GM12865 (cell line): ENCODE results near the gene OTOR.

ENCODE experiments used
- DNase-seq: peaks from one replicate; pipeline ENCODE4 v3.0.0; 2010; ENCODE audit warnings: low read depth
- H3K4me3 ChIP-seq: 2 replicates; pipeline ENCODE4 v1.5.1; 2011; ENCODE audit warnings: mild to moderate bottlenecking, low read depth, low read length, control low read depth
- TF ChIP-seq, protein P1 (sequence below): IDR thresholded peaks from 2 replicates; pipeline ENCODE4 v1.5.1; 2011; ENCODE audit warnings: low read length, control low read depth, low read depth, inconsistent platforms; ENCODE audit not compliant: insufficient read depth; ENCODE audit errors: missing control alignments

The OTOR gene, protein sequence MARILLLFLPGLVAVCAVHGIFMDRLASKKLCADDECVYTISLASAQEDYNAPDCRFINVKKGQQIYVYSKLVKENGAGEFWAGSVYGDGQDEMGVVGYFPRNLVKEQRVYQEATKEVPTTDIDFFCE

DNA sequence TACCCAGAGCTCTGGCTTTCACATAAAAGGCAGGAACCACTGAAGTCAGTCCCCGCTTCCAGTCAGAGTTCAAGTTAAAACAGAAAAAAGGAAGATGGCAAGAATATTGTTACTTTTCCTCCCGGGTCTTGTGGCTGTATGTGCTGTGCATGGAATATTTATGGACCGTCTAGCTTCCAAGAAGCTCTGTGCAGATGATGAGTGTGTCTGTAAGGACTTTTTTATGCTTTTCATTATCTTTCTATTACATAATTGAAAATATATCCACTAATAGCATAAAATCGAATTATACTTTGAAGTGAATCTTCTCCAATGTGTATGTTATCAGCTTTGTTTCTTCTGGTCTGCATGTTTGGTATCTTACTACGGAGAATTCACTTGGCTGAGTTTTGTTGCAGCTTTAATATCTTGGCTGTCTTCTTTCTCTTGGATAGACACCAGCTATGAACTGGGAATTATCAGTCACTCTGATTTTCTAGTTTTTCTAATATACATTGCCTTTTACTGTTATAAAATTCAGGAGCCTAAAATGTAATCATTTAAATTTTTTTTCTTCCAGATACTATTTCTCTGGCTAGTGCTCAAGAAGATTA is at the start of gene OTOR:
Gene OTOR, plus strand, starts transcription at position 51 of the 593 bp plus-strand sequence. Its CDS starts 44 bp downstream, at position 95.
- TF ChIP-seq, protein P1, sequence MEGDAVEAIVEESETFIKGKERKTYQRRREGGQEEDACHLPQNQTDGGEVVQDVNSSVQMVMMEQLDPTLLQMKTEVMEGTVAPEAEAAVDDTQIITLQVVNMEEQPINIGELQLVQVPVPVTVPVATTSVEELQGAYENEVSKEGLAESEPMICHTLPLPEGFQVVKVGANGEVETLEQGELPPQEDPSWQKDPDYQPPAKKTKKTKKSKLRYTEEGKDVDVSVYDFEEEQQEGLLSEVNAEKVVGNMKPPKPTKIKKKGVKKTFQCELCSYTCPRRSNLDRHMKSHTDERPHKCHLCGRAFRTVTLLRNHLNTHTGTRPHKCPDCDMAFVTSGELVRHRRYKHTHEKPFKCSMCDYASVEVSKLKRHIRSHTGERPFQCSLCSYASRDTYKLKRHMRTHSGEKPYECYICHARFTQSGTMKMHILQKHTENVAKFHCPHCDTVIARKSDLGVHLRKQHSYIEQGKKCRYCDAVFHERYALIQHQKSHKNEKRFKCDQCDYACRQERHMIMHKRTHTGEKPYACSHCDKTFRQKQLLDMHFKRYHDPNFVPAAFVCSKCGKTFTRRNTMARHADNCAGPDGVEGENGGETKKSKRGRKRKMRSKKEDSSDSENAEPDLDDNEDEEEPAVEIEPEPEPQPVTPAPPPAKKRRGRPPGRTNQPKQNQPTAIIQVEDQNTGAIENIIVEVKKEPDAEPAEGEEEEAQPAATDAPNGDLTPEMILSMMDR = no peak
- no peak within 1 kb of the TSS for H3K4me3 ChIP-seq
- DNase-seq = no peak

DNA sequence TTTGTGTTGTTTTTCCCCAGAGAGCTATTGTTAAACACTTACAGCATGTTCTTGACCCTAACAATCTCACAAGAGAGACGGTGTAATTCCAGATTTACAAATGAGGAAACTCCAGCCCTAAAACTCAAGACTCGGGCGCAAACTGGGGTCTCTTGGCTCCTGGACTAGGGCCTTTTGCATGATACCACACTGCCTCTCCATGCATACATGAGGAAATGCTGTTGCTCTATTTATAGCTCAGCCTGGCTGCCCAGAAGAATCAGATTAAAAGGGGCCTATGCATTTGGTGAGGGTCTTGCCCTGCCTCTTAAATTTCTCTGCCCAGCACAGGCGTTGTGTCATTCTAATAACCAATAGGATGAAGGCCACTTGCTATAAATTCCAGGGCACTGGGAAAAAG is 48.9 kb upstream of the OTOR start:
- DNase-seq = no peak

DNA sequence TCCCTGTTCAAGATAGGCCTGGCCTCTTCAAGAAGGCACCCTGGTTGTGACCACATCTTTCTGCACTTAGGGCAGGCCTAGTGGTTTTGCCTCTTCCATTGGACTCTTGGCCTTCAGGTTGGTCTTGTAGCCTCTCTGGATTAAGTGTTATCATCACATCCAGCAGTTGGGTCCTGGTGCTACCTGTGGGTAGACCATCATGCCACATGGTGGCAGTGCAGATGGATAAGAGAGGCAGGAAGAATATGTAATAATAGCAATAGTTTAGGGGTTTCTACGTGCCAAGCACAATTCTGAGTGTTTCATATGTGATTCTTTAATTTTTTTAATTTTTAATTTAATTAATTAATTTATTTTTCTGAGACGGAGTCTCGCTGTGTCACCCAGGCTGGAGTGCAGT is 46.9 kb upstream of the OTOR start:
- TF ChIP-seq, protein P1 = peak; percentile 42
- peak; percentile 44 for DNase-seq

More for the DNA sequence above, 48.9 kb upstream of the OTOR start:
- H3K4me3 ChIP-seq = no peak overlapping the region
- TF ChIP-seq, protein P1 = no peak

DNA sequence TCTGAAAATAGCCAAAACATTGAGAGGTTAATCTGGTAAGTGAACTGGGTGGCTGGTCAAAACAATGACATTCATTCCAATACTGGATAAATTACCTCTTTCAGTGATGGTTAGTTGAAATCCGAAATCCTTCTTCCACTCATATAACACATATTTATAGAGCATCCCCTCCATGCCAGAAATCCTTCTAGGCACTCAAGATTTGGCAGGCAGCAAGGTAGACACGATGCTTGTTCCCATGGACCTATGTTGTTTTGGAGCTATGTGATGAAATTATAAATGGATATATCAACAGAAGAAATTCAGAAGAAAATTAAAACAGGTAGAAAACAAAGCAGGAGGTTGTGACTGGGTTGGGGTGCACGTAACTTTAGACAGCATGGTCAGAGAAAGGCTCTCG is 44.6 kb upstream of the OTOR start:
- no peak for DNase-seq
- TF ChIP-seq, protein P1 = no peak
- no peak overlapping the region for H3K4me3 ChIP-seq

More for the DNA sequence above, 46.9 kb upstream of the OTOR start:
- H3K4me3 ChIP-seq = no peak overlapping the region

DNA sequence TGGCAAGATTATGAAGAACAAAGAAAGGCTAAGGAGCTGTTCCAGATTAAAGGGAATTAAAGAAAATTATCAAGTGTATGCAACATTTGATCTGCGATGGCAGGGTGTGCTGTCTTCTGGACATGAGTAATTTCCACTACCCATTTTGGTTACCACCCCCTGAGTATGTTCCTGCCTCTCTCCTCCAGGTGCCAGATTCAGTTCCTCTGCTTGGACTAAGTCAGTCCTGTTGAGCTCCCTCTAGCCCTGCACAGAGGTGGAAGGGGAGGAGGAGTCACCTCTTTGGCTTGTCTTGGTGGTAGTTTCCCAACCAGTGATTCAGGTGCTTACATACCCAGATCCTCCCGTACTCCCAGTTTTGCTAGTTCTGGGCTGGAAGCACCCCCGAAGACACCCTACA is 40.5 kb upstream of the OTOR start:
- no peak overlapping the region for H3K4me3 ChIP-seq
- TF ChIP-seq, protein P1 = no peak
- peak; percentile 45 for DNase-seq

DNA sequence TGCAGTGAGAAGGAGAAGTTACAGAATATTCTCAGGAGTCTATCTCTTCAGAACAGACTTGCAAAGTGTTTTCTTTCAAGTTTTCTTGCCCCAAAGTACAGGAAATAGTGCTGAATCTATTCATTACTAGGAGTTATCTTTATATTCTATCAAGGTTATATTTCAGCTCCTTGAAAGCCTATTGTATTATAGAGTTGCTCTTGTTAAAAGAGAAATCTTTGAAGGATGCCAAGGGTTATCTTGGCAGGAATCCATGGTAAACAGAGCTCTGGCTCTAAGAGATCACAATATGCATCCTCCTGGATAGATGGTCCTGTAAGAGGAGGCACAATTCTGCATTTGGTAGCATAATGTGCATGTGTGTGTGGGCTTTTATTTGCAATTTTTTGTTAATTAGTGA is 39.6 kb upstream of the OTOR start:
- no peak for DNase-seq
- no peak overlapping the region for H3K4me3 ChIP-seq

More for the DNA sequence above, 39.6 kb upstream of the OTOR start:
- TF ChIP-seq, protein P1 = no peak
